HG03521 (cell line): ENCODE data around the gene AMOTL1.

ENCODE experiments used
- ATAC-seq: cut with Tn5 transposase; IDR thresholded peaks from one replicate; pipeline ENCODE4 v1.9.1; 2021; ENCODE audit warnings: mild to moderate bottlenecking, moderate library complexity; ENCODE audit not compliant: unreplicated experiment

The AMOTL1 gene, protein sequence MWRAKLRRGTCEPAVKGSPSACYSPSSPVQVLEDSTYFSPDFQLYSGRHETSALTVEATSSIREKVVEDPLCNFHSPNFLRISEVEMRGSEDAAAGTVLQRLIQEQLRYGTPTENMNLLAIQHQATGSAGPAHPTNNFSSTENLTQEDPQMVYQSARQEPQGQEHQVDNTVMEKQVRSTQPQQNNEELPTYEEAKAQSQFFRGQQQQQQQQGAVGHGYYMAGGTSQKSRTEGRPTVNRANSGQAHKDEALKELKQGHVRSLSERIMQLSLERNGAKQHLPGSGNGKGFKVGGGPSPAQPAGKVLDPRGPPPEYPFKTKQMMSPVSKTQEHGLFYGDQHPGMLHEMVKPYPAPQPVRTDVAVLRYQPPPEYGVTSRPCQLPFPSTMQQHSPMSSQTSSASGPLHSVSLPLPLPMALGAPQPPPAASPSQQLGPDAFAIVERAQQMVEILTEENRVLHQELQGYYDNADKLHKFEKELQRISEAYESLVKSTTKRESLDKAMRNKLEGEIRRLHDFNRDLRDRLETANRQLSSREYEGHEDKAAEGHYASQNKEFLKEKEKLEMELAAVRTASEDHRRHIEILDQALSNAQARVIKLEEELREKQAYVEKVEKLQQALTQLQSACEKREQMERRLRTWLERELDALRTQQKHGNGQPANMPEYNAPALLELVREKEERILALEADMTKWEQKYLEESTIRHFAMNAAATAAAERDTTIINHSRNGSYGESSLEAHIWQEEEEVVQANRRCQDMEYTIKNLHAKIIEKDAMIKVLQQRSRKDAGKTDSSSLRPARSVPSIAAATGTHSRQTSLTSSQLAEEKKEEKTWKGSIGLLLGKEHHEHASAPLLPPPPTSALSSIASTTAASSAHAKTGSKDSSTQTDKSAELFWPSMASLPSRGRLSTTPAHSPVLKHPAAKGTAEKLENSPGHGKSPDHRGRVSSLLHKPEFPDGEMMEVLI

GRCh38 chr11:94767701-94768601, at the start of gene AMOTL1:
Gene AMOTL1, plus strand, starts transcription at chr11:94768356. Its CDS starts 156 bp downstream, at chr11:94768512.
- peak; percentile 52 for ATAC-seq

DNA sequence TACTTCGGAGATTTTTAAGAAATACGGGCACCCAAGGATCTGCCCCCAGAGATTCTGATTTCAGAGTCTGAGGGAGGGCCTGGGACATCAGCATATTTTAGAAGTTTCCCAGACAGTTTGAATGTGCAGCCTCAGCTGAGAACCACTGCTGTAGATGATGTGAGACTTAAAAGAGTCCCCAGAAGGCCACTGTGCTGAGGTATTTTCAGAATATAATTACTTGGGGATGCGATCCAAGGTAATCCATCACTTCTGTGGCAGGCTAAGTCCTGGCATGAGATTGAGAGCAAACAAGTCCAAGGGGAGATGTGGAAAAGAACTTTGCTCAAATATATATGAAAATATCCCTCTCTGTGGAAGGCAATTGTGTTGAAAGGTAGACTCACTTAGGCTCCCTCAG, 48.3 kb upstream of the AMOTL1 start:
- ATAC-seq = no peak

DNA sequence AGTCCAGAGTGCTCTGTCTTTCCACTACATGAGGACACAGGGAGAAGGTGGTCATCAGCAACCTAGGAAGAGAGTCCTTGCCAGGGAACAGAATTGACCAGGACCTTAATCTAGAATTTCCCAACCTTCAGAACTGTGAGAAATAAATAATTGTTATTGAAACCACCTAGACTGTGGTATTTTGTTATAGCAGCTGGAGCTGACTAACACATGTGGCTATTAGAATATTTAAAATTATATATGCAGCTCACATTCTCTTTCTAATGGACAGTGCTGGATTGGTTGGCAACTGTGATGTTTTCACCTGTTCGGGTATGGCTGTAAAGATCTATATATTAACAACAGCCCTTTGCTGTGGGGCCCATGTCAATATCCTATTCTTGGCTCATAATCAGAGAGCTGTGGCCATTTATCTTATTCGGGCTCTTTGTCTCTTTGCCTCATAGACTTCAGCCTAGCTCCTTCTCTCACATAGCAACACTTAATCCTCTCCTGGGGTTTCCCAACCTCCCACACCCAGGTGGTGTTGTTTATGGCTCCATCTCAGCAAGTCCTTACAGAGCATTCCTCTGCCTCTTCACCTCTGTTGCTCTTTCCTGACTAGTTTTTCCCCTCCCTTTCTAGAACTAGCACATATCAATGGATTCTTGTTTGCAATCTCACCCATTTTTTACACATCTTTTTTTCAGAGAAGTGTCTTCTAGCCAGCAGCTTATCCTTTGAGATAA, 46.4 kb upstream of the AMOTL1 start:
- ATAC-seq = no peak

- no peak for ATAC-seq
These were observed 45.4 kb upstream of the AMOTL1 start for GRCh38 chr11:94722735-94723134.

DNA sequence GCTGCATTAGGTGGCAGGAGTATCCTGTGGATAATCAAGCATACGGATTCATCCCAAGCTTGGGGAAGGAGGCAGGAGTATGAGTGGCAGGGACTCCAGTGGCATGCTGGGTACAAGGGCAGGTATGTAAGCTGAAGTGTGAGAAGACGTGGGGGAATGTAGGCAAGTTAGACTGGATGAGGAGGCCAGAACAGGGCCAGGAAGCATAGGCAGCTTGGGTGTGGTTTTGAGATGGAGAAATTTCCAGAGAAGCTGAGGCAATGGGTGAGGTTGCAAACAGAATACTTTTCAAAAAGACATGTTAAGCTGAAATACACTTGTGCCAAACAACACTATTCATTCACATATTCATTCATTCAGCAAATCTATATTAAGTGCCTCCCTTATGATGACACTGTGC, 43.1 kb upstream of the AMOTL1 start:
- ATAC-seq = no peak

DNA sequence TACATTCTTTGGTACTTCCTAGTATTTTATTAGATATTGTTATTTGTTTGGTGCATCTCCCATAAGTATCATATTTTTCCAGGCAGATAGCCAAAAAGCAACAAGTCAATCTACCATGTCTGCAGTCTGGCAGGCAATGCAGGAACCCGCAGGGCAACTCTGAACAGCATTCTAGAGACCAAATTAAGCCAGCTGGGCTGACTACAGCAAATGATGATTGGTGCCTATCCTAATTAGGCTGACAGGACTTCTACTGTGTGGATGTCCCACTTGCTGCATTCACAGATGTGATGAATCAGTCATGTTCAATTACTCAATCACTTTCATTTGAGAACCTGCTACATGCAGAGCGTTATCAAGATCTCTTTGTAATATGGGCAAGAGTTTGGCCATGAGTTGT, 40.3 kb upstream of the AMOTL1 start:
- ATAC-seq = no peak

- no peak for ATAC-seq
These were observed 39.6 kb upstream of the AMOTL1 start for GRCh38 chr11:94728541-94728940.

GRCh38 chr11:94728966-94729751, 39.0 kb upstream of the AMOTL1 start:
- no peak for ATAC-seq

DNA sequence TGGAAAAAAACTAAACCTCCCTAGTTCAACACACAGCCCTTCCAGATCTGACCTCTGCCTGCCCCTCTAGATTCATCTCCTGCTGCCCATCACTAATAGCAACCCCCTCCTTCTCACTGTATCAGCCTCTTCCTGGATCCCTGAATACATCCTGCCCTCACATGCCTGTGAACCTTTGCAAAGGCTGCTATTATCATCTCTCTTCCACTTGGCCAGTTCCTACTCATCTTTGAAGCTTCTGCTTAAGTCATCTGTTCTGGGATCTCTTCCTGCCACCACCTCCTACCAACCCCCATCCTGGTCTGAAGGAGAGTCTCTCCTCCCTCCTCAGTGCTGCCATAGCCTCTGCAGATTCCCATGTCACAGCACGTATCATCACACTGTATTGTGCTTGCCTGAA, 38.0 kb upstream of the AMOTL1 start:
- ATAC-seq = no peak

DNA sequence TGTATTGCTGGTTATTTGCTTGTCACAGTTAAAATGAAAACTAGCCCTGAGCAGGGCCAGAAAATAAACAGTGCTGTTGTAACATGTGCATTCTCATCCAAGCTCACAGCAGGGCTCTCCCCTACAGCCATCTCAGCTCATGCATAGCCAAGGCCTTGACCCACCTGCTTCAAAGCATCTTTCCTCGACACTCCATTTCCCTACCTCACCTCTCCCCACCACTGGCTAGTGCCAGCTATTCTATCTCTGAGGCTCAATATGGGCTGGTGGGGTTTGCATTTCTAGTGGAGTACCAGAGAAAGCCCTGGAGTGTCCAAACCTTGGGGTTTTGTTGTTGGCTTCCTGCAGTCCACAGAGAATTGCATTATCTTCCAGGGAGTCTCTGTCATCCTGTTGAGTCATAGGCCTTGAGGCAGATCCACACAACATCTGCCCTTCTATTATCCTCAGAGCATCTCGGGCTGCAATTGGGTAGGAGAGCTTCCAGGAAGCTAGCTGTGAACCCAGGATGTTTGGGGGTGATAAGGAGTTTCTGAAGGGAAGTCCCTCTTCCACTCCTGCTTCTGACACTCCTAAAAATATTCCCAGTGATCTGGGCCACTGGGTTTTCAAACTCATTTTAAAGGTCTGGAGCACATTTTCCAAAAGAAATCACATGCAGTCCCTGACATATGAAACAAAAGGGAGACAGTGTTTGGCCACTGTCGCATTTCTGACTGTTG, 36.1 kb upstream of the AMOTL1 start:
- ATAC-seq = no peak

DNA sequence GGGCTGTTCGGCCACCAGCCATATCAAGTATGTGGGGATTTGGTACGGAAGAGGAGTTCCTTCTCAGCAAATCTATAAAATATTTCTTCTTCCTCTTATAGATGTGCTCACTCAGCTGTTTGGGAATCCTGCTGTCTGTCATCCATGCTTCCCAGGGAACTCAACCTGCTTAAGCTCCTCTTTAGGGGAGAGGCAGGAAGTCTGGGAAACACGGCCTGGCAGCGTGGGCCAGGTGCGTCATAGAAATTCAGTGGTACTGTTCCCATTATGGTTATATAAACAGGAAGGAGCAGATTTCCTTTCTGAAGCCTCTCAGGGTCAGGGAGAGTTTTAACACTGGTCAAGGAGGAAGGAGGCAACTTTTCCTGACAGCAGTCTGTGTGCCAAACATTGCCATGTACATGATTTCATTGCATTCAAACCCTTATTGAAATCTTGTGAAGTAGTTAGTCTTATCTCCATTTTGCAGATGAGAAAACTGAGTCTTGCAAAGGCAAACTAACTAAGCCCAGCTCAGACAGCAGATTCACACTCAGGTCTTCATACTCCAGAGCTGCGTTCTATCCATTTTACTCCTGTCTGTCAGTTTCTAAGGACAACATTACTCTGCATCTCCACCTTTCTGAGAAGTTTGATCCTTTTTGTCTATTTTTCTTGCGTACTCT, 35.4 kb upstream of the AMOTL1 start:
- no peak for ATAC-seq

DNA sequence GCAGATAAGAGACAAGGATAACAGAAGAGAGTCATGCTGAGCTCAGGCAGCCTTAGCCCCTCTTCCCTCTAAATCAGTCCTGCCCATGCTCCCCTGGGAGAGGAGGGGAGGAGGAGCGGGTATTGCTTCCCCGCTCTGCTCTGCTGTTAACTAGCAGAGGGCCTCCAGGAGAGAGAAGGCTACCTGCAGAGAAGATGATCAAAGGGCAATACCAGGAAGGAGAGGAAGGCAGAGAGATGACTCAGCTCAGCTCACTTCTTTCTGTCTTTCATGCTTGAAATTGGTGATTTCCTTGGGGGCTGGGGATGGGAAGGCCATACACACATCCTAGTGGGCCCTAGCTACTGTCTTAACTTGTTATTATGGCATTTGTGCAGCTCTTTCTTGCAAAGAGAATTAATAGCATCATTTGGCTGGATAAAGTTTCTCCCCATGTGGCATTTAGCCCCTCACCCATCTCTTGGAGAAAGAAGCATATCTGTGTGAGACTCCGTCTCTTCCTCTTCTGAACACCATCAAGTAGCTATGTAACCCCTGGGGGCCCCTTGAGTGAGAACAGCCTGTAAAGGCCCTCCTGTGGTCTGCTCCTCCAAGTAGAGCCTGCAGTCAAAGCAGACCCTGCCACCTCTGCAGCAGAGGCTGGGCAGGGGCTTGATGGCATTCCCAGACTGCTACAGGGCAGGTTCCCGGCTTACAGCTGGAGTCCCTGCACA, 33.4 kb upstream of the AMOTL1 start:
- ATAC-seq = no peak

DNA sequence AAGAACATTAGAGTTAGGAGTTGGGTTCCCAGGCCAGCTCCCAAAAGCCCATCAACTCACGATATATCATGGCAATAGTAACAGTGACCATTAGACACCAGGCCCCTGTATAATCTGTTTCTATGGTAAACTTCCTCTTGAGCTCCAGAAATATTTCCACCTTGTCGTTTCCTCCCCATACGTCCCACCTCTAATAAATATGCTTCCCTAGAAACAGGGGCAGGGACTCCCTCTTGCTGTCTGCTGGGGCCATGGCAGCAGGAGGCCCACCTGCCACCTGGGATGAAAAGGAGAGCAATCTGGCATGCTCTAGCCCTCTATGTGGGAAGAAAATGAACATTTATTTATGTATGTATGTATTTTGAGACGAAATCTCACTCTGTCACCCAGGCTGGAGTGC, 32.2 kb upstream of the AMOTL1 start:
- ATAC-seq = no peak

- no peak for ATAC-seq
These were observed 31.0 kb upstream of the AMOTL1 start for GRCh38 chr11:94737171-94737611.

- no peak for ATAC-seq
These were observed 29.4 kb upstream of the AMOTL1 start for GRCh38 chr11:94738746-94739145.

GRCh38 chr11:94739331-94739730, 28.8 kb upstream of the AMOTL1 start:
- ATAC-seq = no peak
